H1 (cell line): ENCODE results near the gene GNG12. TPM values are rescaled to one million over a fixed set of nuclear protein-coding genes. Genes with fewer than 3 reads are reported as not detected.

ENCODE experiments used
- CTCF ChIA-PET: fragments of 300-600 bp; sonication (Branson Sonifier 250); formaldehyde crosslinking; loops from one replicate; lab custom pipeline; 2021; ENCODE audit not compliant: partially characterized antibody; lab: Charles Lee
- POLR2A ChIA-PET: fragments of 300-600 bp; sonication (Branson Sonifier 250); formaldehyde crosslinking; loops from one replicate; lab custom pipeline; 2021; ENCODE audit warnings: inconsistent platforms; ENCODE audit not compliant: partially characterized antibody; lab: Charles Lee
- DNase-seq, 2 experiments: peaks; one replicate each; pipeline versions ENCODE4 v3.0.0 to v3.0.0-alpha.2; 2010 to 2022; ENCODE audit warnings: low spot score in 2 of 2, low read depth in 1 of 2, mixed read lengths in 1 of 2
- FAIRE-seq: peaks from 2 replicates; lab custom pipeline; 2011; peaks lifted over from hg19 to GRCh38; lab: Jason Lieb, UNC
- H2AFZ ChIP-seq: 2 replicates; pipeline ENCODE4 v1.8.1; 2012; ENCODE audit warnings: low read length, inconsistent platforms
- H2AK5ac ChIP-seq: 2 replicates; pipeline ENCODE4 v1.6.1; 2013; ENCODE audit warnings: low read depth, low read length
- H2BK120ac ChIP-seq: replicated peaks from 2 replicates; pipeline ENCODE3; 2013; ENCODE audit warnings: low read depth, low read length, inconsistent platforms
- H2BK12ac ChIP-seq: 2 replicates; pipeline ENCODE4 v1.6.1; 2013; ENCODE audit warnings: low read depth, low read length
- H2BK15ac ChIP-seq: 2 replicates; pipeline ENCODE4 v1.6.1; 2013; ENCODE audit warnings: low read length
- H2BK20ac ChIP-seq: 2 replicates; pipeline ENCODE4 v1.6.1; 2013; ENCODE audit warnings: low read length
- H2BK5ac ChIP-seq: 2 replicates; pipeline ENCODE4 v1.6.1; 2013; ENCODE audit warnings: low read depth, low read length
- H3K14ac ChIP-seq: 2 replicates; pipeline ENCODE4 v1.6.1; 2013; ENCODE audit warnings: inconsistent platforms; ENCODE audit not compliant: insufficient read length
- H3K18ac ChIP-seq: 2 replicates; pipeline ENCODE4 v1.6.1; 2013; ENCODE audit warnings: low read length; ENCODE audit errors: extremely low read depth
- H3K23ac ChIP-seq: 2 replicates; pipeline ENCODE4 v1.6.1; 2013; ENCODE audit warnings: inconsistent platforms; ENCODE audit not compliant: insufficient read length
- H3K23me2 ChIP-seq: 2 replicates; pipeline ENCODE4 v1.6.1; 2013; ENCODE audit warnings: low read depth, low read length
- H3K27ac ChIP-seq: 2 replicates; pipeline ENCODE4 v1.6.1; 2011; ENCODE audit warnings: low read depth, low read length, inconsistent platforms
- H3K27me3 ChIP-seq, 4 experiments: replicated peaks in 1 of 4; 1 replicate in 1 of 4; 2 replicates in 3 of 4; pipeline versions ENCODE4 v1.6.1 to v1.8.1; 2011 to 2013; ENCODE audit warnings: low read length in 3 of 4, mild to moderate bottlenecking in 3 of 4, inconsistent platforms in 2 of 4, mixed read lengths in 2 of 4, moderate library complexity in 1 of 4; ENCODE audit not compliant: control insufficient read depth in 3 of 4, insufficient read depth in 3 of 4; ENCODE audit errors: extremely low read depth in 1 of 4
- H3K36me3 ChIP-seq, 4 experiments: 2 replicates each; pipeline versions ENCODE4 v1.6.1 to v1.8.1; 2011 to 2013; ENCODE audit warnings: mild to moderate bottlenecking in 4 of 4, low read length in 3 of 4, moderate library complexity in 2 of 4, control low read depth in 1 of 4, inconsistent platforms in 1 of 4; ENCODE audit not compliant: insufficient read depth in 4 of 4, control insufficient read depth in 2 of 4
- H3K4ac ChIP-seq: replicated peaks from 2 replicates; pipeline ENCODE3; 2013; ENCODE audit warnings: low read length, low read depth, mixed read lengths, inconsistent platforms; ENCODE audit not compliant: insufficient read length
- H3K4me1 ChIP-seq, 4 experiments: replicated peaks in 1 of 4; 1 replicate in 1 of 4; 2 replicates in 3 of 4; pipeline versions ENCODE4 v1.6.1 to v1.8.1; 2011 to 2013; ENCODE audit warnings: low read length in 3 of 4, inconsistent platforms in 2 of 4, mixed read lengths in 1 of 4; ENCODE audit not compliant: insufficient read depth in 4 of 4, control insufficient read depth in 3 of 4
- H3K4me2 ChIP-seq, 2 experiments: 2 replicates each; pipeline versions ENCODE4 v1.6.1 to v1.8.1; 2011 to 2013; ENCODE audit warnings: low read depth in 2 of 2, low read length in 2 of 2, control low read depth in 1 of 2, inconsistent platforms in 1 of 2, mild to moderate bottlenecking in 1 of 2; ENCODE audit not compliant: insufficient read depth in 1 of 2
- H3K4me3 ChIP-seq, 4 experiments: fragments of 200-600, 300-600 bp in 1 of 4; sonication (generic), shearing (Covaris generic), sonication (Bioruptor Twin) in 1 of 4; 2 replicates each; pipeline versions ENCODE4 v1.5.1 to v1.8.1; 2011 to 2016; ENCODE audit warnings: low read length in 4 of 4, low read depth in 3 of 4, control low read depth in 2 of 4, inconsistent platforms in 2 of 4, mild to moderate bottlenecking in 2 of 4, mixed read lengths in 1 of 4, moderate library complexity in 1 of 4; ENCODE audit not compliant: insufficient read depth in 2 of 4; ENCODE audit errors: extremely low read depth in 1 of 4
- H3K56ac ChIP-seq: replicated peaks from 2 replicates; pipeline ENCODE3; 2013; ENCODE audit warnings: low read depth, mild to moderate bottlenecking, mixed read lengths, low read length, inconsistent platforms; ENCODE audit not compliant: insufficient read length
- H3K79me1 ChIP-seq: 2 replicates; pipeline ENCODE4 v1.6.1; 2013; ENCODE audit warnings: low read depth, low read length, control low read depth
- H3K79me2 ChIP-seq, 2 experiments: 2 replicates each; pipeline versions ENCODE4 v1.6.1 to v1.8.1; 2012 to 2013; ENCODE audit warnings: low read length in 2 of 2, mild to moderate bottlenecking in 2 of 2, inconsistent platforms in 1 of 2; ENCODE audit not compliant: insufficient read depth in 2 of 2, control insufficient read depth in 1 of 2
- H3K9ac ChIP-seq, 4 experiments: replicated peaks in 1 of 4; 1 replicate in 1 of 4; 2 replicates in 3 of 4; pipeline versions ENCODE4 v1.6.1 to v1.8.1; 2011 to 2013; ENCODE audit warnings: low read depth in 3 of 4, low read length in 3 of 4, control low read depth in 2 of 4, mild to moderate bottlenecking in 2 of 4, moderate library complexity in 2 of 4, inconsistent platforms in 1 of 4; ENCODE audit errors: extremely low read depth in 1 of 4
- H3K9me3 ChIP-seq, 2 experiments: 2 replicates each; pipeline versions ENCODE4 v1.6.1 to v1.8.1; 2012 to 2013; ENCODE audit warnings: mild to moderate bottlenecking in 2 of 2, moderate library complexity in 2 of 2, control low read depth in 1 of 2, inconsistent platforms in 1 of 2, low read depth in 1 of 2, low read length in 1 of 2, mixed read lengths in 1 of 2; ENCODE audit not compliant: insufficient read depth in 2 of 2
- H4K20me1 ChIP-seq, 2 experiments: replicated peaks in 1 of 2; 2 replicates each; pipeline versions ENCODE3 to v1.8.1; 2011 to 2013; ENCODE audit warnings: inconsistent platforms in 2 of 2, low read length in 2 of 2, mild to moderate bottlenecking in 1 of 2; ENCODE audit not compliant: insufficient read depth in 2 of 2, control insufficient read depth in 1 of 2
- H4K5ac ChIP-seq: 2 replicates; pipeline ENCODE4 v1.6.1; 2013; ENCODE audit warnings: low read length, low read depth, mixed read lengths, inconsistent platforms; ENCODE audit not compliant: insufficient read length
- H4K8ac ChIP-seq: 2 replicates; pipeline ENCODE4 v1.8.0; 2013; ENCODE audit warnings: mild to moderate bottlenecking, moderate library complexity, low read length, inconsistent platforms; ENCODE audit not compliant: insufficient read depth; ENCODE audit errors: extremely low read depth
- H4K91ac ChIP-seq: replicated peaks from 2 replicates; pipeline ENCODE3; 2013; ENCODE audit warnings: low read length, mixed read lengths, inconsistent platforms; ENCODE audit not compliant: insufficient read length
- CHD1 ChIP-seq: IDR thresholded peaks from 2 replicates; pipeline ENCODE4 v1.6.1; 2012; ENCODE audit warnings: low read depth, low read length, improper control_type of control experiment
- EP300 ChIP-seq, 2 experiments: IDR thresholded peaks; 1 replicate in 1 of 2; 2 replicates in 1 of 2; pipeline ENCODE4 v1.6.1; 2011 to 2012; ENCODE audit warnings: low read depth in 2 of 2, low read length in 2 of 2, mild to moderate bottlenecking in 2 of 2, borderline replicate concordance in 1 of 2, inconsistent platforms in 1 of 2, moderate library complexity in 1 of 2
- EZH2 ChIP-seq: fragments of 200-600 bp; sonication (generic); IDR thresholded peaks from 2 replicates; pipeline ENCODE4 v1.7.1; 2012; ENCODE audit warnings: low read depth, mild to moderate bottlenecking, moderate library complexity, low read length, inconsistent platforms; ENCODE audit not compliant: severe bottlenecking
- GABPA ChIP-seq: IDR thresholded peaks from 2 replicates; pipeline ENCODE4 v1.6.1; 2011; ENCODE audit warnings: mild to moderate bottlenecking, low read length, moderate library complexity, borderline replicate concordance; ENCODE audit not compliant: insufficient read depth
- HDAC2 ChIP-seq, 2 experiments: fragments of 300-600 bp in 1 of 2; sonication (generic) in 1 of 2; IDR thresholded peaks; 2 replicates each; pipeline ENCODE4 v1.6.1; 2011 to 2012; ENCODE audit warnings: low read depth in 2 of 2, low read length in 2 of 2, mild to moderate bottlenecking in 2 of 2, moderate library complexity in 2 of 2, borderline replicate concordance in 1 of 2, inconsistent platforms in 1 of 2
- MAFK ChIP-seq: IDR thresholded peaks from 2 replicates; pipeline ENCODE4 v1.6.1; 2012; ENCODE audit warnings: low read depth, mild to moderate bottlenecking, improper control_type of control experiment, low read length
- NANOG ChIP-seq: IDR thresholded peaks from 2 replicates; pipeline ENCODE4 v1.6.1; 2011; ENCODE audit warnings: low read length, low read depth, mild to moderate bottlenecking, inconsistent platforms; ENCODE audit not compliant: insufficient read depth, poor library complexity, severe bottlenecking
- RBBP5 ChIP-seq: IDR thresholded peaks from 2 replicates; pipeline ENCODE4 v1.7.1; 2012; ENCODE audit warnings: low read depth, mild to moderate bottlenecking, inconsistent platforms, low read length, moderate library complexity, borderline replicate concordance
- SIN3A ChIP-seq, 2 experiments: IDR thresholded peaks in 1 of 2; conservative IDR thresholded peaks in 1 of 2; 2 replicates each; pipeline ENCODE4 v1.6.1; 2011 to 2012; ENCODE audit warnings: low read length in 2 of 2, improper control_type of control experiment in 1 of 2, low read depth in 1 of 2, mild to moderate bottlenecking in 1 of 2
- SIRT6 ChIP-seq: IDR thresholded peaks from one replicate; pipeline ENCODE4 v1.7.1; 2012; ENCODE audit warnings: low read length, inconsistent platforms
- SIX5 ChIP-seq: IDR thresholded peaks from 2 replicates; pipeline ENCODE4 v1.6.1; 2011; ENCODE audit warnings: mild to moderate bottlenecking, low read depth, low read length
- WGBS, 2 experiments: shearing (Covaris generic) in 1 of 2; methylation state at CpG; one replicate each; pipeline versions ENCODE4 v1.1.6 to v1.1.7; 2013 to 2015; ENCODE audit warnings: low lambda C conversion rate in 2 of 2, mixed read lengths in 2 of 2, inconsistent platforms in 1 of 2, low coverage in 1 of 2, missing lambda C conversion rate in 1 of 2; ENCODE audit not compliant: insufficient replicate concordance in 2 of 2, insufficient coverage in 1 of 2, insufficient read length in 1 of 2; ENCODE audit errors: extremely low coverage in 1 of 2, missing lambda C conversion rate in 1 of 2; 5-methylcytosine and 5-hydroxymethylcytosine counted together
- polyA plus RNA-seq, 7 experiments: library from polyadenylated mRNA; depleted of rRNA in 3 of 7; stranded (reverse) in 5 of 7; unstranded in 2 of 7; fragments of >200 nt in 5 of 7; fragments of 200-250 nt in 2 of 7; gene quantifications; 1 replicate in 5 of 7; 2 replicates in 1 of 7; 4 replicates in 1 of 7; pipeline versions ENCODE4 v1.2.1 to v1.2.3, GENCODE V29; 2011 to 2013; ENCODE audit warnings: missing spikeins in 2 of 7, mixed read lengths in 2 of 7
- total RNA-seq: library from RNA; stranded (reverse); fragmentation: NEBNext Ultra II Directional; extraction: Animal tissue kit (Norgen Biotek cat#: 25700); gene quantifications from 2 replicates; pipeline ENCODE4 v1.2.1, GENCODE V29; 2021

Gene GNG12
- total and polyA plus RNA-seq, 2 of the 8 experiments (the other 6 are each of a cell fraction or from before 2014, with no cell fraction given): 11.4 to 35.8 TPM

DNA sequence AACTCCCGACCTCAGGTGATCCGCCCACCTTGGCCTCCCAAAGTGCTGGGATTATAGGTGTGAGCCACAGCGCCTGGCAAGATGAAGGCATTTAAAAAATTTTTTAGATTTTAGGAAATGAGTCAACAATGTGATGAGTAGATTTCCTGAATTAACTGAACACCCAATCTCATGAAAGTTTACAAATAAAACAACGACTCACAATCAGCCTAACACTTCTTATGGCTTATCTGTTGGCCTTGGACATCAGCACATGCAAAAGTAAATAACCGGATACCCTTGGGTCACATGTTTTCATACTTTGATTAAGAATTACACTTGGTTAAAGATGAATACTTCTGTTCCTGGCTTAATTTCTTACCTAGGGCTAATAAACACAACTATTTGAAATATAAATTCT lies 3.0 kb downstream of the GNG12 start:
- DNase-seq (no peak), FAIRE-seq (no peak)
- Histone ChIP-seq H2BK120ac (no peak overlapping the region), H2AFZ (no peak overlapping the region), H4K20me1 (no peaks in the 10 kb centered on the region), H3K18ac (no peak overlapping the region), H3K4me2 (no peak overlapping the region), H3K56ac (no peak overlapping the region), H3K14ac (no peak overlapping the region), H3K9me3 (no peaks in the 10 kb centered on the region), H2BK5ac (no peak overlapping the region), H3K27ac (no peak overlapping the region), H3K79me1 (no peaks in the 10 kb centered on the region; the same call in 1 of the 2 replicates), H4K91ac (no peak overlapping the region), H3K4me1 (peaks cover 0 to 9% (median 0%) of the 10 kb centered on the region in 4 experiments; a peak in 3 of 7 replicates), H2AK5ac (no peak overlapping the region), H4K5ac (no peak overlapping the region), H4K8ac (no peak overlapping the region), H3K36me3 (no peaks in the 10 kb centered on the region), H3K23ac (no peak overlapping the region), H3K23me2 (peaks cover 7% of the 10 kb centered on the region), H2BK15ac (no peak overlapping the region), H3K79me2 (peaks cover 0 to 11% of the 10 kb centered on the region in 2 experiments; a peak in 2 of 4 replicates), H3K9ac (no peak overlapping the region), H3K27me3 (peaks cover 3 to 22% (median 15%) of the 10 kb centered on the region in 4 experiments; a peak in 6 of 7 replicates), H3K4ac (no peak overlapping the region), H3K4me3 (no peak overlapping the region), H2BK12ac (no peak overlapping the region), H2BK20ac (no peak overlapping the region)
- WGBS, 2 experiments: 78% methylated on average over 5 of the region's 5 CpGs; no CpG with 5 or more reads in 1 of the 2 experiments
- CTCF ChIA-PET: interaction anchor here (0.7 to 3.9 kb wide), 7 partner anchors 9 to 672 kb away, joined by 3 to 29 read pairs (median 4); no protein-coding TSS in a partner anchor
- POLR2A ChIA-PET: interaction anchor here (1.5 kb wide), 1 partner anchor 9 kb away, joined by 3 read pairs; no protein-coding TSS in a partner anchor
- TF ChIP-seq EP300 (IDR thresholded peaks at IDR 0.05; ENCODE audit: borderline replicate concordance in 1 of 2, low read depth in 2 of 2, low read length in 2 of 2): no peak
- no peak for TF ChIP-seq MAFK
- TF ChIP-seq RBBP5: no peak
- TF ChIP-seq CHD1: no peak
- no peak for TF ChIP-seq GABPA
- TF ChIP-seq EZH2: no peak
- TF ChIP-seq NANOG: no peak
- no peak for TF ChIP-seq HDAC2 (IDR thresholded peaks at IDR 0.05; ENCODE audit: borderline replicate concordance in 1 of 2, low read depth in 2 of 2, low read length in 2 of 2)
- no peak for TF ChIP-seq SIRT6
- TF ChIP-seq SIX5: no peak
- TF ChIP-seq SIN3A (conservative IDR thresholded peaks at IDR 0.05 in 1 of 2, IDR thresholded peaks at IDR 0.05 in 1 of 2; ENCODE audit: low read depth in 1 of 2, low read length in 2 of 2): no peak
